NCI-H526 treated with DMSO at 0.1 percent for 48 hours (cell line): Measurements from ENCODE around the gene PLP2.
"Not testable (repeated sequence)": the region's sequence is repeated elsewhere in the genome, so short reads cannot be mapped to it uniquely, and the experiment has no call there.

Experiments used
- DNase-seq: peaks from one replicate; lab custom pipeline; 2025; lab: John Stamatoyannopoulos, UW

Gene PLP2

DNA sequence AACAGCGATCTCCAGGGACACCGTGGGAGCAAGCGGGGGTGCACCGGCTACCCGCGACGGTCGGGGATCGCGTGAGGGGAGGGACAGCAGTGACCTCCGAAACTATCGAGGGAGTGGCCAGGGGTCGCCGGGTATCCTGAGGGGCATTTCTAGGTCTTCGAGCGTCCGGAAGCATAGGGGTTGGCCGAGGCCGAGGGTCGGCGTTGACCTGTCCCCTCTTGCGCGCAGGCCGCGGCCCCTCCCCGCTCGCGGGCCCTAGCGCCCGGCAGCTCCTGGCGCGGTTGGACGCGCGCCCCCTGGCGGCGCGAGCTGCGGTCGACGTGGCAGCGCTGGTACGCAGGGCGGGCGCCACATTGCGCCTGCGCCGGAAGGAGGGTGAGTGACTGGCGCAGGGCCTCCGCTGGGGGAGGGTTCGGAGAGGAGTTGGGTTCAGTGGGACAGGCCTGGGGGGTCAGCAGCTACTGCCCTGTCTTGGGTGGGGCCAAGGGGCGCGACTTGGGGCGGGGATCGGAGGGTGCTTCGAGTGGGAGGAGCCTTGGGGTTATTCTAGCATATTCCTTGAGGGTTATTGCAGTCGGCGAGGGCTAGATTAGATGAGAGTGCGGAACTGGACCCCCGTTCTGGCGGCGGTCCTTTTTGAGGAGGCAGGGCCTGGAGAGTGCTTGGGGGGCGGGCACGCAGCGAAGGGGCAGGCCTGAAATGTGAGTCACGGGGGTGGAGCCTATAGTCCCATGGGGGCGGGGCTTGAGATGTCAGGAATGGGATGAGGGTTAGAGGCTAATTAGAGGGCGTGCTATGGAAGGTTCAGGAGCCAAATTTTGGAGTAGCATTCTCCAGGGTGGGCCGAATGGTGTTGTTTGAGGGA lies 7.9 kb upstream of the PLP2 start:
- peak; percentile 41 for DNase-seq

DNA sequence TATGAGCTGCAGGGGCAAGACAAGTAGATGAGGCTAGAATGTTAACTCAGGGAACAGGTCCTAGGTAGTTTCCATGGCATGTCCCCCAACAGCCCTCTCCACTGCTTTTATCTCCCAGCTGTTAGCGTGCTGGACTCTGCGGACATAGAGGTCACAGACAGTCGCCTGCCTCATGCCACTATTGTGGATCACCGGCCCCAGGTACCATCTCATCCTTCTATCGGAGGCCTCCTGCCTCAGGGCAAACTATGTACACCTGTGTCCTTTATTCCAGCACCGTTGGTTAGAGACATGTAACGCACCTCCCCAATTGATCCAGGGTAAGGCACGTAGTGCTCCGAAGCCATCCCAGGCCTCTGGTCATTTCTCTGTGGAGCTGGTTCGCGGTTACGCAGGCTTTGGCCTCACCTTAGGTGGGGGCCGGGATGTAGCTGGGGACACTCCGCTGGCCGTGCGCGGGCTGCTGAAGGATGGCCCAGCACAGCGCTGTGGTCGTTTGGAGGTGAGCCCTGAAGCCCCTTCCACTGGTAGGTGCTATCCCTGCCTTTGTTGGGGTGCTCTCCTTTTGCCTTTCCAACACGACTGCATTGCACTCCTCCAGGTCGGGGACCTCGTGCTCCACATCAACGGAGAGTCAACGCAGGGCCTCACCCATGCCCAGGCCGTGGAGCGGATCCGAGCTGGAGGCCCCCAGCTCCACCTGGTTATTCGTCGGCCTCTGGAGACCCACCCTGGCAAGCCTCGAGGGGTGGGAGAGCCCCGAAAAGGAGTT lies 6.9 kb upstream of the PLP2 start:
- DNase-seq: no peak

DNA sequence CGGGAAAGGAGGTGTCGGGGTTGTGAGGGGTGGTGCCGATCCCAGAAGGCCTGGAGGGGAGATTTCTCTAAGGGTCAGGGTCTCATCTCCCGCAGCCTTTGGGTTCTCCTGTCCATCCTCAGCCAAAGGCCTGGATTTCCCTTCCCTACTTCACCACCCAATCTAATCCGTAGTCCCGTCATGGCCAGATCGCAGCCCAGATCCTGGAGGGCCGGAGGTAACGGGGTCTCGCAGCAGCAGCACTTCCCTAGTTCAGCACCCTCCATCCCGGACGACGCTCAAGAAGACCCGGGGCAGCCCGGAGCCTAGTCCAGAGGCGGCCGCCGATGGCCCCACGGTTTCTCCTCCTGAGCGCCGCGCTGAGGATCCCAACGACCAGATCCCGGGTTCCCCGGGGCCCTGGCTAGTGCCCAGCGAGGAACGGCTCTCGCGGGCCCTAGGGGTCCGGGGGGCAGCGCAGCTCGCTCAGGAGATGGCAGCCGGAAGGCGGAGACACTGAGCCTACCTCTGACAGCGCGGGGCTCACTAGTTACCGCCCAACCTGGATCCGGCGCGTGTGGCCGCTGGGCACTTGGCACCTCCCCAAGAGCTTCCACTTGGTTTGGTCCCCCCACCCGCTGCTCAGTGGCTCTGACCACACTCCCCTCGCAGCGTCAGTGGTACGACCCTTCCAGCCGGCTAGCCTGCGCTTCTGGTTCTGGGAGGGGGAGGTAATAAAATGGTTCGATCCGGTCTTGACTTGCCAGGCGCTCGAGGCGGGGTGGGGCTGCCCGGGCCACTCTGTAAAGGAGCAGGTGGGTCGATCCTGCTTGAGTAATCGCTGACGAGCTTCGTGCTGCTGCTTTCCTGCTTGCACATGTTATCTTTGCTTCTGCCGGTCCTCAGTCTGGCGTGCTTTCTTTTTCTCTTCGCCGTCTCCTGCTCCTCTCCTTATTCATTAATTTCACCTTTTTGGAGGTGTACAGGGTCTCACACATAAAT lies 5.5 kb upstream of the PLP2 start:
- DNase-seq: peak; percentile 86

- DNase-seq: peak; percentile 28
Observed at GRCh38 chrX:49166914-49167739, 4.6 kb upstream of the PLP2 start.

- no peak for DNase-seq
Observed at GRCh38 chrX:49167740-49168108, 4.0 kb upstream of the PLP2 start.

- peak; percentile 15 for DNase-seq
Observed at GRCh38 chrX:49172280-49172780, 632 bp downstream of the PLP2 start.

GRCh38 chrX:49173544-49173943 lies 1.8 kb downstream of the PLP2 start:
- not testable (repeated sequence) for DNase-seq

GRCh38 chrX:49174723-49175122 lies 3.0 kb downstream of the PLP2 start:
- no peak for DNase-seq

- no peak for DNase-seq
Observed at GRCh38 chrX:49175435-49176274, 4.0 kb downstream of the PLP2 start.

- DNase-seq: no peak
Observed at GRCh38 chrX:49176421-49177326, 5.0 kb downstream of the PLP2 start.

- no peak for DNase-seq
Observed at GRCh38 chrX:49177338-49177833, 5.7 kb downstream of the PLP2 start.

DNA sequence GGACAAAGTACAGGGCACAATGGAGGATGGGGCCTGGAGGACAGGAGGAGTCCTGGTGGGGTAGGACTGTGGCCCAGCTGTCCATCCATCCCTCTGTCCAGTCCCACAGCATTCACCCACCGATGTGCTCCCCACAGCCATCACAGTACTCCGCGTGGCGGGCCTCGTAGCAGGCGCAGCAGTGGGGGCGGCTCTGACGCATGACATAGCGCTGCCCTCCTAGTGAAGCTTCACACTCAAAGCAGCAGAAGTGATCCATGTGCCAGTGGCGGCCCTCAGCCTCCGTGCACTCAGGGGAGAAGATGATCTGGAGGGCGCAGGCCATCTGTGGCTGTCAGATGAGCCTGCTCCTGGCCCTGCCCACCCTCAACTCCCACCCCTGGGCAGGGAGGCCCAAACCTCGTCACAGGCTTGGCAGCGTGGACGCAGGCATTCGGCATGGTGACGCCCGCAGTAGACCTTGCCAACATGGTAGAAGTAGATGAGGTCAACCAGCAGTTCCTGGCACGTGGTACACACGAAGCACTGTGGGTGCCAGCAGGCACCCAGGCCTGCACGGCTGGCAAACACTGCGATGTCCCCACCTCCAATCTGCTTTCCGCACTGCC lies 6.3 kb downstream of the PLP2 start:
- no peak for DNase-seq

GRCh38 chrX:49178537-49178936 lies 6.8 kb downstream of the PLP2 start:
- DNase-seq: no peak

DNA sequence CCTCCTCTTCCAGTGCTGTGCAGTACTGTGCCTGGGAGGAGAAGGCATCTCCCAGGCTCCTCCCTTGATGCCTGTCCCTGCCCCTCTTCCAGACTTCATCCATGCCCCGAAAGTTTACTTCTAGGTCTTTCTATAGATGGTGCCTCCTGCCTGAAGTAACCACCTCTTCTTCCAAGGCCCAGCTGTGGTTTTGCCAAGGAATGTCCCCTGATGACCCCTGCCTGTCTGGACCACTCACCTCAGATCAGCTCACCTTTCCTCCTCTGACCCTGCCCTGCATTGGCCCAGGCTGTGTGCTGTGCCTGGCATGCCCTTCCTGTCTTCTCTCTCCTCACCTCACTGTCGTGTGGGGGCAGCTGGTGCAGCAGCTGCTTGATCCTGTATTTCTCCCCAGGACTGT lies 7.7 kb downstream of the PLP2 start:
- no peak for DNase-seq

DNA sequence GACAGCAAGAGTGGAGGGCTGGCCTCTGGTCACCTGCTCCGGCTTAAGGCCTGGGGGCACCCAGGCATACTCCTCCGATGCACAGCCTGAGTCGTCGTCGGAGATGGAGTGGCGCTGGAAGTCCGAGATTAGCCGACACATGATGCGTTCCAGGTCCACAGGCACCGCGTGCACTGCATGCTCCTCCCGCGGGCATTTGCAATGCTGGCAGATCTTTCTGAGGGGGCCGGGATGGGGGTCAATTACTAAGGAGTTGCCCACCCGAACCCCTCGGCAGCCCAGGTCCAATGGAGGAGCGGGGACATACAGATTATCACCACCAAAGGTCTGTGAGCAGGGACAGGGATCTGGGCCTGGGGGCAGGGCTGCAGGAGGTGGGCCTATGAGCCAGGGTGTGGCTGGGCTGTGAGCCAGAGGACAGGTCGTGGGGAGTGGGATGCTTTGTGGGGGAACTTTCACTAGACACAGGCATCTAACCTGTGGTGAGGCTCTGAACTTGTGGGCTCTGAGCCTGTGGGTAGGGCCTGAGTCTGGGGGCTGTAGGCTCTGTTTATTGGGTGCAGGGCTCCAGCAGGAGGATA lies 12.1 kb downstream of the PLP2 start:
- no peak for DNase-seq

- DNase-seq: peak; percentile 86
Observed at GRCh38 chrX:49184294-49185281, 12.9 kb downstream of the PLP2 start.
